ENCODE data around the gene CPNE4. TPM values are rescaled to one million over a fixed set of nuclear protein-coding genes. Genes with fewer than 3 reads are reported as not detected.

The CPNE4 gene
- total RNA-seq, 4 donors from 2014 or later = not detected

DNA sequence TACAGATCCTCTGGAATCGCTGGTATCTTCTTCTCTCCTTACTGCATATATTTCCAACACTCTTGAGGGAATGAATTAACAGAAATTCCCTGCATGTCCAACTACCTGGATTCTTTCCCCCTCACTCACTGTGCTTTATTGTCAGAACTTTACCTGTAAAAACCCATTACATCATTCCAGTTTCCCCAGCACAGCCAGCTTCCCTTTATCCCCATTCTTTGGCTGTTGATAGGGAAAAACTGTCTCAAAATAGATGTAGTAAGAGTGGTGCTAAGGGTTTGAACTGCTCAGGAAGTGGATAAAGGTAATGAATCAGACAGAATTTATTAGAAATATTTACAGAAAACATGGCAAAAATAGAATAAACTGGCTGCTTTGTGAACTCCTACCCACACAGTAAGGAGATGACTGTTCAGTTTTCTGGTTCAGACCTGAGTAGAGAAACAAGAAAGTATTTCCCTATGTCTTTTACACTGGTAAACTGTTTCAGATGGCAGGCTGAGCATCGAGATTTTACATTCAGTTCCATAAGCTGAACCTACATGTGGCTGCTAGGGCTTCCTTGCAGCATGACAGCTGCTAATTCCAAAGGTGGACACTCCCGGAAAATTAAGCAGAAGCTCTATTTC, 188.4 kb downstream of the CPNE4 start:
- Histone ChIP-seq H3K4me3 (no peak overlapping the region), H3K27me3 (no peaks in the 10 kb centered on the region), H3K27ac (no peak overlapping the region), H3K4me1 (no peaks in the 10 kb centered on the region), H3K36me3 (no peaks in the 10 kb centered on the region), H3K9me3 (no peaks in the 10 kb centered on the region)
- DNase-seq (no peak), ATAC-seq (no peak)
- TF ChIP-seq, protein P1, sequence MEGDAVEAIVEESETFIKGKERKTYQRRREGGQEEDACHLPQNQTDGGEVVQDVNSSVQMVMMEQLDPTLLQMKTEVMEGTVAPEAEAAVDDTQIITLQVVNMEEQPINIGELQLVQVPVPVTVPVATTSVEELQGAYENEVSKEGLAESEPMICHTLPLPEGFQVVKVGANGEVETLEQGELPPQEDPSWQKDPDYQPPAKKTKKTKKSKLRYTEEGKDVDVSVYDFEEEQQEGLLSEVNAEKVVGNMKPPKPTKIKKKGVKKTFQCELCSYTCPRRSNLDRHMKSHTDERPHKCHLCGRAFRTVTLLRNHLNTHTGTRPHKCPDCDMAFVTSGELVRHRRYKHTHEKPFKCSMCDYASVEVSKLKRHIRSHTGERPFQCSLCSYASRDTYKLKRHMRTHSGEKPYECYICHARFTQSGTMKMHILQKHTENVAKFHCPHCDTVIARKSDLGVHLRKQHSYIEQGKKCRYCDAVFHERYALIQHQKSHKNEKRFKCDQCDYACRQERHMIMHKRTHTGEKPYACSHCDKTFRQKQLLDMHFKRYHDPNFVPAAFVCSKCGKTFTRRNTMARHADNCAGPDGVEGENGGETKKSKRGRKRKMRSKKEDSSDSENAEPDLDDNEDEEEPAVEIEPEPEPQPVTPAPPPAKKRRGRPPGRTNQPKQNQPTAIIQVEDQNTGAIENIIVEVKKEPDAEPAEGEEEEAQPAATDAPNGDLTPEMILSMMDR (IDR thresholded peaks at IDR 0.05 in 4 of 5, conservative IDR thresholded peaks at IDR 0.05 in 1 of 5) = no peak
- no peak for TF ChIP-seq POLR2A (IDR thresholded peaks at IDR 0.05)
- in situ Hi-C loops (cut with MboI; ENCODE audit: low sequenced_read_pairs in 4 of 4) (no loop called here), intact Hi-C loops (cut with DNase I; ENCODE audit: low total_unique reads) (no loop called here)

DNA sequence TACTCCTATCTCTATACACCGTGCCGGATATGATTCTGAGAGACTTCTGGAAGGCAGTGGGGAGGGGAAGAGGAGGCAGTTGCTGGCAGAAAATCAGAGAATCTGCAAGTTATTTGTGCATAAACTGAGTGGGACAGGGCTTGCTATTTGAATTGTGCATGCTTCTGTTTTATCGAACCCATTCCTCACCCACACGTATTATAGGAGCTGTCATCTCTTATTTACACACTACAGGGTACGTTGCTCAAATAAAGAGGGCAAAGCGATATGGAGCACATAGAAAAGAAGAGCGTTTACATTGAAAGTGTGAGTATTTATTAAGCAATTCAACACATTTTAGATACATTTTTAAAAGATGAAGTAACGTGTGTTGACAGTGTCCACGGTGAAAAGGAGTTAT, 191.6 kb downstream of the CPNE4 start:
- in situ Hi-C loops (cut with MboI; ENCODE audit: low sequenced_read_pairs in 4 of 4) = no loop called here
- H3K27me3 ChIP-seq = no peaks in the 10 kb centered on the region
- TF ChIP-seq, protein P1 (IDR thresholded peaks at IDR 0.05 in 4 of 5, conservative IDR thresholded peaks at IDR 0.05 in 1 of 5) = no peak
- TF ChIP-seq POLR2A (IDR thresholded peaks at IDR 0.05) = no peak

DNA sequence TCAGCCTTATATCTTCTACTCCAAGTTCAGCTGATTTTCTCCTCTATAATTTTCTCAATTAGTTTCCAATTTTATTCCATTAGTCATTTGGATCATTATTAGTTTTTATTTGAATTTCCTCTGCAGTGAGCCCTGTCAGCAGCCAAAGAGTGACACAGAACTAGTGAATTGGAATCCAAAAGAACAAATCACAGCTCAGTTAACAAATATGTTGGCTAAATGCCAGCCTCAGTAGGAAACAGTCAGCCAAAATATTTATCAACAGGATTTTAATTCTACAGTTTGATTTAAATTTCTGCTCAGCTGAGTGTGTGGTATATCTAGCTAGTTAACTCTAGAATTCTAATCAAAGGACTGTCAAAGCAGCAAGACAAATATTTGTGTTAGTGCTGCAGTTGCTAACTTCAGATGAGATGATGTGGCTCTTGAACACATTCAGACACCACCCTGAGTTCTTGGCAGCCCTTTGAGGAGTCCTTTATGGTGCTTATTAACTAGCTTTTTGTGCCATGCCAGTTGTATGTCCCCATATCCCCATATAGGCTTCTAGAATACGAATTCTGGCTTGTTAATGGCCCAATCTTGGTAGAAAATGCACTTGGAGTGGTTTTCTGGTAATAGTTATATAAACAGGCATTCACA, 194.5 kb downstream of the CPNE4 start:
- H3K4me3 ChIP-seq = no peak overlapping the region
- TF ChIP-seq, protein P1 (IDR thresholded peaks at IDR 0.05 in 4 of 5, conservative IDR thresholded peaks at IDR 0.05 in 1 of 5) = no peak
- no peak for TF ChIP-seq POLR2A (IDR thresholded peaks at IDR 0.05)
- no peaks in the 10 kb centered on the region for H3K27me3 ChIP-seq
- in situ Hi-C loops (cut with MboI; ENCODE audit: low sequenced_read_pairs in 4 of 4) = no loop called here
- no peaks in the 10 kb centered on the region for H3K36me3 ChIP-seq
- no peaks in the 10 kb centered on the region for H3K9me3 ChIP-seq
- H3K4me1 ChIP-seq = no peaks in the 10 kb centered on the region
- no peak overlapping the region for H3K27ac ChIP-seq
- DNase-seq = no peak
- ATAC-seq = no peak
- intact Hi-C loops (cut with DNase I; ENCODE audit: low total_unique reads) = no loop called here

More for the DNA sequence above, 191.6 kb downstream of the CPNE4 start:
- H3K27ac ChIP-seq = no peak overlapping the region
- H3K36me3 ChIP-seq = no peaks in the 10 kb centered on the region
- H3K4me1 ChIP-seq = no peaks in the 10 kb centered on the region
- DNase-seq (no peak), ATAC-seq (no peak)
- no peak overlapping the region for H3K4me3 ChIP-seq
- intact Hi-C loops (cut with DNase I; ENCODE audit: low total_unique reads) = no loop called here
- no peaks in the 10 kb centered on the region for H3K9me3 ChIP-seq

DNA sequence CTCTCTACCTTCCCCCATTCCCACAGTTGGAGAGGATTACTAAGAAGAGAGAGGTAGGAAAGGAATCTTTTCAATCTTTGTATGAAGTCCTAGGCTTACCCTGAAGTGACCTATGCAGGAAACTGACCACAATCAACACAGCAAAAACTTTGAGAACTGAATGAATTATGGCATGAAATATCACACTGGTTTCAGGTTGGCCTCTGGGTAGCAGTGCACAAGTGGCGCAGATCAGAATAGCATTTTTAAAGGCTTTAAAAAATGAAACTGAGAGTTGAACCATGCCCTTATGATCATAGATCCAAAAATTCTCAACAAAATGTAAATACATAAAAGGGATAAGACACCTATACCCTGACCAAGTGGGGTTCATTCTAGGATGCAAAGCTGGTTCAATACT, 198.9 kb downstream of the CPNE4 start:
- Histone ChIP-seq H3K27me3 (no peaks in the 10 kb centered on the region), H3K27ac (no peak overlapping the region), H3K4me3 (no peak overlapping the region), H3K36me3 (no peaks in the 10 kb centered on the region), H3K4me1 (no peaks in the 10 kb centered on the region), H3K9me3 (no peaks in the 10 kb centered on the region)
- no peak for DNase-seq
- TF ChIP-seq, protein P1 (IDR thresholded peaks at IDR 0.05 in 4 of 5, conservative IDR thresholded peaks at IDR 0.05 in 1 of 5) = no peak
- no peak for TF ChIP-seq POLR2A (IDR thresholded peaks at IDR 0.05)
- in situ Hi-C loops (cut with MboI; ENCODE audit: low sequenced_read_pairs in 4 of 4) (no loop called here), intact Hi-C loops (cut with DNase I; ENCODE audit: low total_unique reads) (no loop called here)
- no peak for ATAC-seq
